ENCODE measurements around the gene EPHA7. TPM values are rescaled to one million over a fixed set of nuclear protein-coding genes. Genes with fewer than 3 reads are reported as not detected.

Gene EPHA7
- total RNA-seq, 1 experiment from 2014 or later = not detected

GRCh38 chr6:93407186-93407585 is 12.2 kb downstream of the EPHA7 start:
- no TSS peak for BruUV-seq (replicated peaks)
- no peaks in the 10 kb centered on the region; the same call in 1 of the 2 replicates for H4K20me1 ChIP-seq (ENCODE audit: insufficient read depth)
- no peak for DNase-seq (ENCODE audit: low read depth, low spot score)
- H3K9me3 ChIP-seq (ENCODE audit: control insufficient read depth in 1 of 2, insufficient read depth in 1 of 2, low read depth in 1 of 2, low read length in 2 of 2) = no peaks in the 10 kb centered on the region; a peak in 1 of 4 replicates
- no peak overlapping the region for H2AFZ ChIP-seq (ENCODE audit: low read depth, low read length, poor library complexity, severe bottlenecking)
- H3K27me3 ChIP-seq (ENCODE audit: insufficient read depth, low read length) = no peaks in the 10 kb centered on the region
- no peak for ATAC-seq
- CTCF ChIA-PET = no interaction called here
- no peaks in the 10 kb centered on the region for H3K36me3 ChIP-seq (ENCODE audit: control insufficient read depth in 1 of 2, insufficient read depth in 2 of 2, low read length in 2 of 2)
- H3K4me1 ChIP-seq (ENCODE audit: control insufficient read depth in 1 of 2, insufficient read depth in 2 of 2, low read length in 2 of 2) = no peaks in the 10 kb centered on the region
- no peaks in the 10 kb centered on the region for H3K79me2 ChIP-seq (ENCODE audit: insufficient read depth, low read length)
- no peak overlapping the region for H3K9ac ChIP-seq (ENCODE audit: low read length)
- POLR2A ChIA-PET = no interaction called here
- no peak overlapping the region for H3K4me2 ChIP-seq (ENCODE audit: low read length)
- no peaks in the 10 kb centered on the region for H3K9me2 ChIP-seq (ENCODE audit: insufficient read depth)
- no peak overlapping the region for H3K4me3 ChIP-seq (replicated peaks in 1 of 2; ENCODE audit: low read depth in 1 of 2, low read length in 2 of 2)
- H3K27ac ChIP-seq (ENCODE audit: low read depth, low read length) = no peak overlapping the region
- TF ChIP-seq YY1 (IDR thresholded peaks at IDR 0.05; ENCODE audit: extremely low read depth, insufficient replicate concordance, low read depth, low read length) = no peak
- TF ChIP-seq EZH2phosphoT487 (IDR thresholded peaks at IDR 0.05; ENCODE audit: borderline replicate concordance) = no peak
- TF ChIP-seq ZNF274 (IDR thresholded peaks at IDR 0.05; ENCODE audit: low read depth, low read length) = no peak
- no peak for TF ChIP-seq CTCF (IDR thresholded peaks at IDR 0.05 in 2 of 3, conservative IDR thresholded peaks at IDR 0.05 in 1 of 3; ENCODE audit: borderline replicate concordance in 1 of 3, insufficient read depth in 1 of 3, low read depth in 2 of 3, low read length in 2 of 3)
- no peak for TF ChIP-seq SRF (IDR thresholded peaks at IDR 0.05; ENCODE audit: low read depth)
- no peak for TF ChIP-seq EZH2 (IDR thresholded peaks at IDR 0.05)
- TF ChIP-seq JUND (IDR thresholded peaks at IDR 0.05) = no peak
- TF ChIP-seq, protein P1, sequence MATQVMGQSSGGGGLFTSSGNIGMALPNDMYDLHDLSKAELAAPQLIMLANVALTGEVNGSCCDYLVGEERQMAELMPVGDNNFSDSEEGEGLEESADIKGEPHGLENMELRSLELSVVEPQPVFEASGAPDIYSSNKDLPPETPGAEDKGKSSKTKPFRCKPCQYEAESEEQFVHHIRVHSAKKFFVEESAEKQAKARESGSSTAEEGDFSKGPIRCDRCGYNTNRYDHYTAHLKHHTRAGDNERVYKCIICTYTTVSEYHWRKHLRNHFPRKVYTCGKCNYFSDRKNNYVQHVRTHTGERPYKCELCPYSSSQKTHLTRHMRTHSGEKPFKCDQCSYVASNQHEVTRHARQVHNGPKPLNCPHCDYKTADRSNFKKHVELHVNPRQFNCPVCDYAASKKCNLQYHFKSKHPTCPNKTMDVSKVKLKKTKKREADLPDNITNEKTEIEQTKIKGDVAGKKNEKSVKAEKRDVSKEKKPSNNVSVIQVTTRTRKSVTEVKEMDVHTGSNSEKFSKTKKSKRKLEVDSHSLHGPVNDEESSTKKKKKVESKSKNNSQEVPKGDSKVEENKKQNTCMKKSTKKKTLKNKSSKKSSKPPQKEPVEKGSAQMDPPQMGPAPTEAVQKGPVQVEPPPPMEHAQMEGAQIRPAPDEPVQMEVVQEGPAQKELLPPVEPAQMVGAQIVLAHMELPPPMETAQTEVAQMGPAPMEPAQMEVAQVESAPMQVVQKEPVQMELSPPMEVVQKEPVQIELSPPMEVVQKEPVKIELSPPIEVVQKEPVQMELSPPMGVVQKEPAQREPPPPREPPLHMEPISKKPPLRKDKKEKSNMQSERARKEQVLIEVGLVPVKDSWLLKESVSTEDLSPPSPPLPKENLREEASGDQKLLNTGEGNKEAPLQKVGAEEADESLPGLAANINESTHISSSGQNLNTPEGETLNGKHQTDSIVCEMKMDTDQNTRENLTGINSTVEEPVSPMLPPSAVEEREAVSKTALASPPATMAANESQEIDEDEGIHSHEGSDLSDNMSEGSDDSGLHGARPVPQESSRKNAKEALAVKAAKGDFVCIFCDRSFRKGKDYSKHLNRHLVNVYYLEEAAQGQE (IDR thresholded peaks at IDR 0.05; ENCODE audit: low read depth) = no peak
- no peak for TF ChIP-seq EGR1 (IDR thresholded peaks at IDR 0.05; ENCODE audit: low read depth)
- TF ChIP-seq POLR2A (IDR thresholded peaks at IDR 0.05; ENCODE audit: borderline replicate concordance, extremely low read depth, insufficient read depth, insufficient read length) = no peak
- TF ChIP-seq, protein P2, sequence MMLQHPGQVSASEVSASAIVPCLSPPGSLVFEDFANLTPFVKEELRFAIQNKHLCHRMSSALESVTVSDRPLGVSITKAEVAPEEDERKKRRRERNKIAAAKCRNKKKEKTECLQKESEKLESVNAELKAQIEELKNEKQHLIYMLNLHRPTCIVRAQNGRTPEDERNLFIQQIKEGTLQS (IDR thresholded peaks at IDR 0.05) = no peak
- no peak for TF ChIP-seq ELF1 (IDR thresholded peaks at IDR 0.05; ENCODE audit: borderline replicate concordance, low read depth)
- no peak for TF ChIP-seq POLR2AphosphoS5 (IDR thresholded peaks at IDR 0.05; ENCODE audit: low read depth, low read length)
- no peak for TF ChIP-seq ZFX (IDR thresholded peaks at IDR 0.05)
- TF ChIP-seq TCF7L2 (IDR thresholded peaks at IDR 0.05; ENCODE audit: borderline replicate concordance, extremely low read depth, insufficient read depth, insufficient read length) = no peak
- no peak for TF ChIP-seq SIN3A (IDR thresholded peaks at IDR 0.05; ENCODE audit: low read depth)
- TF ChIP-seq FOSL1 (IDR thresholded peaks at IDR 0.05; ENCODE audit: low read depth) = no peak
- TF ChIP-seq SP1 (IDR thresholded peaks at IDR 0.05; ENCODE audit: low read depth) = no peak
- TF ChIP-seq, protein P3, sequence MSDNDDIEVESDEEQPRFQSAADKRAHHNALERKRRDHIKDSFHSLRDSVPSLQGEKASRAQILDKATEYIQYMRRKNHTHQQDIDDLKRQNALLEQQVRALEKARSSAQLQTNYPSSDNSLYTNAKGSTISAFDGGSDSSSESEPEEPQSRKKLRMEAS (IDR thresholded peaks at IDR 0.05) = no peak
- TF ChIP-seq, protein P4, sequence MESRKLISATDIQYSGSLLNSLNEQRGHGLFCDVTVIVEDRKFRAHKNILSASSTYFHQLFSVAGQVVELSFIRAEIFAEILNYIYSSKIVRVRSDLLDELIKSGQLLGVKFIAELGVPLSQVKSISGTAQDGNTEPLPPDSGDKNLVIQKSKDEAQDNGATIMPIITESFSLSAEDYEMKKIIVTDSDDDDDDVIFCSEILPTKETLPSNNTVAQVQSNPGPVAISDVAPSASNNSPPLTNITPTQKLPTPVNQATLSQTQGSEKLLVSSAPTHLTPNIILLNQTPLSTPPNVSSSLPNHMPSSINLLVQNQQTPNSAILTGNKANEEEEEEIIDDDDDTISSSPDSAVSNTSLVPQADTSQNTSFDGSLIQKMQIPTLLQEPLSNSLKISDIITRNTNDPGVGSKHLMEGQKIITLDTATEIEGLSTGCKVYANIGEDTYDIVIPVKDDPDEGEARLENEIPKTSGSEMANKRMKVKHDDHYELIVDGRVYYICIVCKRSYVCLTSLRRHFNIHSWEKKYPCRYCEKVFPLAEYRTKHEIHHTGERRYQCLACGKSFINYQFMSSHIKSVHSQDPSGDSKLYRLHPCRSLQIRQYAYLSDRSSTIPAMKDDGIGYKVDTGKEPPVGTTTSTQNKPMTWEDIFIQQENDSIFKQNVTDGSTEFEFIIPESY (IDR thresholded peaks at IDR 0.05; ENCODE audit: extremely low read depth, insufficient replicate concordance, low read length) = no peak
- intact Hi-C loops (cut with micrococcal nuclease) = no loop called here
- RAD21 ChIA-PET (ENCODE audit: low non-redundant PET in 1 of 2, low total read pairs in 2 of 2, uncharacterized antibody in 2 of 2, unreplicated experiment in 2 of 2) = no interaction called here
